Nephron (organoid): Measurements from ENCODE around the gene FBXO42.
"Not testable (repeated sequence)": the region's sequence is repeated elsewhere in the genome, so short reads cannot be mapped to it uniquely, and the experiment has no call there.

ENCODE experiments used
- H3K27ac Mint-ChIP-seq, 3 experiments: 2 replicates each; pipeline ENCODE4 v1.8.0; 2020; ENCODE audit warnings: mixed read lengths in 3 of 3, mild to moderate bottlenecking in 2 of 3, moderate library complexity in 1 of 3
- H3K27me3 Mint-ChIP-seq: 2 replicates; pipeline ENCODE4 v1.8.0; 2021; ENCODE audit warnings: low read depth, mild to moderate bottlenecking, moderate library complexity, mixed read lengths
- H3K36me3 Mint-ChIP-seq: 2 replicates; pipeline ENCODE4 v1.8.0; 2020; ENCODE audit warnings: low read depth, mixed read lengths
- H3K4me1 Mint-ChIP-seq: 2 replicates; pipeline ENCODE4 v1.8.0; 2020; ENCODE audit warnings: mixed read lengths
- H3K4me3 Mint-ChIP-seq, 3 experiments: 2 replicates each; pipeline ENCODE4 v1.8.0; 2020; ENCODE audit warnings: mild to moderate bottlenecking in 3 of 3, mixed read lengths in 3 of 3, moderate library complexity in 2 of 3
- H3K9me3 Mint-ChIP-seq: 2 replicates; pipeline ENCODE4 v1.8.0; 2020; ENCODE audit warnings: mixed read lengths
- TF ChIP-seq, protein P1 (sequence below), 3 experiments: fragments of 200-600 bp; sonication (generic); IDR thresholded peaks; one replicate each; pipeline ENCODE4 v1.5.0; 2021; ENCODE audit warnings: antibody characterized with exemption in 3 of 3; ENCODE audit not compliant: unreplicated experiment in 3 of 3

Gene FBXO42

DNA sequence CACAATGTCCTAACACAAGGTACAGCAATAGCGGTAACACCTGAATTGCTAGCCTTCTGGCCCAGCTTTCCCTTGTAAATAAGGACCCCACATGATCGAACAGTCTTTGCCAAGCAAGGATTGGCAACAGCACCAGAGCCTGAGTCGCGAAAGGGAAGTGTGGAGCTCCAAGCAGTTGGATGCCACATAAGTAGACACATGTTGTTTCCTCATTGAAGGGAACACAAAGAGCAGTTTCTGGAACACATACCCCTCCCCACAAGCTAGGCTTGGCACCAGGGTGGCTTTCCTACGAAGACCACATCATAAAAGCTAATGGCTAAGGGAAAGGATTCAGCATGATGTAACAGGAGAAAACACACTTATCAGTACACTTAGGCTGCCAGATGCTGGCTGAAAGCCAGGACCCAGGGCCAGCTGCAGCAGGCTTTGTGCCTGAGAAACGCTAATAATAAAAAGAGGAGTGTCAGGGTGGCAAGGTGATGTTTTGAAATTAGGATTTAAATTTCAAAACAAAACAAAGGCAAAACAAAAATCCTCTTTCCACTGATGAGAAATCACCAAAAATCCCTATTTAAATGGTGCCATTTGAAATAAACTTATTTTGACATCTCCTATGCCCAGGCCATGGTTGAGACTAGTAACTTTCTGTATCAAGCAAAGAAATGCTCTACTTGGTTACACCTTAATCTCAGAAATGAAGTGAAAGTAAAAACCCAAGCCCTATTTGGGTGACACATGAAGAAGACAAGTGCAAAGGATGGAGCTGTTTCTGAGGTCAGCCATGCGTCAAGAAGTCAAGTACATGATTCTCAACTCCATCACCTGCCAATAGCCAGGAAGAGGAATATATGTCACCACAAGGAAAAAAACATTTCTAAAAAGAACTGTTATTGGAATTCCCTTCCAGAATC is 103.4 kb downstream of the FBXO42 start:
- Mint-ChIP-seq H3K36me3 (peaks cover 33% of the 10 kb centered on the region), H3K27me3 (no peaks in the 10 kb centered on the region), H3K4me1 (peaks cover 41% of the 10 kb centered on the region), H3K27ac (peak overlapping the region in 2 of 3 experiments; percentile 45 to 68), H3K4me3 (peak overlapping the region in 1 of 3 experiments; percentile 34), H3K9me3 (no peaks in the 10 kb centered on the region)
- TF ChIP-seq, protein P1, sequence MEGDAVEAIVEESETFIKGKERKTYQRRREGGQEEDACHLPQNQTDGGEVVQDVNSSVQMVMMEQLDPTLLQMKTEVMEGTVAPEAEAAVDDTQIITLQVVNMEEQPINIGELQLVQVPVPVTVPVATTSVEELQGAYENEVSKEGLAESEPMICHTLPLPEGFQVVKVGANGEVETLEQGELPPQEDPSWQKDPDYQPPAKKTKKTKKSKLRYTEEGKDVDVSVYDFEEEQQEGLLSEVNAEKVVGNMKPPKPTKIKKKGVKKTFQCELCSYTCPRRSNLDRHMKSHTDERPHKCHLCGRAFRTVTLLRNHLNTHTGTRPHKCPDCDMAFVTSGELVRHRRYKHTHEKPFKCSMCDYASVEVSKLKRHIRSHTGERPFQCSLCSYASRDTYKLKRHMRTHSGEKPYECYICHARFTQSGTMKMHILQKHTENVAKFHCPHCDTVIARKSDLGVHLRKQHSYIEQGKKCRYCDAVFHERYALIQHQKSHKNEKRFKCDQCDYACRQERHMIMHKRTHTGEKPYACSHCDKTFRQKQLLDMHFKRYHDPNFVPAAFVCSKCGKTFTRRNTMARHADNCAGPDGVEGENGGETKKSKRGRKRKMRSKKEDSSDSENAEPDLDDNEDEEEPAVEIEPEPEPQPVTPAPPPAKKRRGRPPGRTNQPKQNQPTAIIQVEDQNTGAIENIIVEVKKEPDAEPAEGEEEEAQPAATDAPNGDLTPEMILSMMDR (IDR thresholded peaks at IDR 0.05; ENCODE audit: unreplicated experiment in 3 of 3) = no peak

DNA sequence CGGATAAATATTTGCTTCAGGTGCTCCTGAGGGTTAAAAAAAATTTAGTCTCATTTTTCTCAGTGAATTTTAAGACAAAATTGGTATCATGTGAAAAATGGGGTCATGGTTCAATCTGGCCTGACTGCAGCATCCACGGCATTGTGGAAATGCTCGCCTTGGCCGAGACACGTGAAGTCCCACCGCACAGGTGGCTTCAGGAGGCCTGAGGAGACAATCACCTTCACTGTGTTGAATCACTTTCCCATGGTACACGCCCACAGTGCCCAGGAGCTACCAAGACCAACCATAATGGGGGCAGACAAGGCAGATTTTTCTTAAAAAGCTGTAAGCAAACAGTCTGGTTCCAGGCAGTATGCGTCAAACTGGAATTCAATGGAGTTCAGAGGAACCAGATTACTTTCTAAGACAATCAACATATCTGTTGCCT is 104.3 kb downstream of the FBXO42 start:
- no peaks in the 10 kb centered on the region for H3K9me3 Mint-ChIP-seq
- no peak overlapping the region for H3K4me3 Mint-ChIP-seq
- H3K27me3 Mint-ChIP-seq = no peaks in the 10 kb centered on the region
- peaks cover 33% of the 10 kb centered on the region for H3K36me3 Mint-ChIP-seq
- TF ChIP-seq, protein P1 (IDR thresholded peaks at IDR 0.05; ENCODE audit: unreplicated experiment in 3 of 3) = no peak
- H3K4me1 Mint-ChIP-seq = peaks cover 41% of the 10 kb centered on the region
- peak overlapping the region; percentile 26 to 68 (median 65) for H3K27ac Mint-ChIP-seq

DNA sequence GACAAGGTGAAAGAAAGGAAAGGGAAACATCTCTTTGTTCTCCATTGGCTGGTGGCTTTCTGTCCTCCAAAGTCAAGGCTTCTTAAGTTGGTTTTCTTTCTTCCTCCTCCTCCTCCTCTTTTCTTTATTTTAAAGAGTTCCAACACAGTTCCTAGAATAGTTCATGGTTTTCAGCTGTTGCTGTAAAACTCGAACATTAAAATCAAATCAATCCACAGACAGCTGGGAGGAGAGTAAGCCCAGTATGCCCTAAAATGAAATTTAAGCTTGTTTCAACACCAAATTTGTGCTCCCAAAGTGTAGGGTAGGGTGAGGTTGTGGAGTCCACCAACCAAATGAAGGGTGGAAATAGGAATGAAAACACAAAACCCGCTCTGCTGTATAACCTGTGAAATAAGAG is 104.8 kb downstream of the FBXO42 start:
- Mint-ChIP-seq H3K9me3 (no peaks in the 10 kb centered on the region), H3K36me3 (peaks cover 28% of the 10 kb centered on the region), H3K4me1 (peaks cover 41% of the 10 kb centered on the region), H3K4me3 (peak overlapping the region in 1 of 3 experiments; percentile 34), H3K27me3 (no peaks in the 10 kb centered on the region), H3K27ac (peak overlapping the region; percentile 62 to 68 (median 65))
- TF ChIP-seq, protein P1 (IDR thresholded peaks at IDR 0.05; ENCODE audit: unreplicated experiment in 3 of 3) = no peak

DNA sequence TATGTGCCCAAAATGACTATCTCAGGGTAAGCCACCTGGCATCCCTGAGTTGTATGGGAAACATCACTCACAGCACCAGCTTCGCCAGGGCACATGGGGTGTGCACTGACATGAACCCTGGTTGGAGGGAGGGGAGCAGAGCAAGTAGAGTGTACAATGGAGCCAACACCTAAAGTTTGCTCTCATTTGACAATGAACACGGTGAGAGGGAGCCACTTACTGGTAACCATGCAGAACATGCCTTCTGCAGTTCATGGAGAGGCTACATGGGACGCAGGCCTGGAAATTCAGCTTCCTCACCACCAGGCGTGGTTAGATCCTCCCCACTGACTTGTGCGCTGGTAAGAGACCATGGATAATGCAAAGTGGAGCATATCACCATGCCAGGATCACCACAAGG is 105.3 kb downstream of the FBXO42 start:
- H3K27me3 Mint-ChIP-seq = no peaks in the 10 kb centered on the region
- H3K36me3 Mint-ChIP-seq = peaks cover 25% of the 10 kb centered on the region
- no peak overlapping the region for H3K4me3 Mint-ChIP-seq
- H3K4me1 Mint-ChIP-seq = peaks cover 41% of the 10 kb centered on the region
- TF ChIP-seq, protein P1 (IDR thresholded peaks at IDR 0.05; ENCODE audit: unreplicated experiment in 3 of 3) = no peak
- H3K27ac Mint-ChIP-seq = peak overlapping the region; percentile 62 to 68 (median 65)
- no peaks in the 10 kb centered on the region for H3K9me3 Mint-ChIP-seq

DNA sequence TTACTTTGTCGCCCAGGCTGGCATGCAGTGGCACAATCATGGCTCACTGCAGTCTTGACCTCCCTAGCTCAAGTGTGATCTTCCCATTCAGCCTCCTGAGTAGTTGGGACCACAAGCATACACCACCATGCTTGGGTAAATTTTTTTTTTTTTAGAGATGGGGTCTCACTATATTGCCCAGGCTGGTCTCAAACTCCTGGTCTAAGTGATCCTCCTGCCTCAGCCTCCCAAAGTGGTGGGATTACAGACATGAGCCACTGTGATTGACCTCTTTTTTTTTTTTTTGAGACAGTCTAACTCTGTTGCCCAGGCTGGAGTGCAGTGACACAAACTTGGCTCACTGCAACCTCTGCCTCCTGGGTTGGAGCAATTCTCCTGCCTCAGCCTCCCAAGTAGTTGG is 106.0 kb downstream of the FBXO42 start:
- H3K4me3 Mint-ChIP-seq, H3K27me3 Mint-ChIP-seq, H3K9me3 Mint-ChIP-seq, H3K27ac Mint-ChIP-seq: not testable (repeated sequence)
- Mint-ChIP-seq H3K4me1 (peaks cover 43% of the 10 kb centered on the region), H3K36me3 (peaks cover 19% of the 10 kb centered on the region)

DNA sequence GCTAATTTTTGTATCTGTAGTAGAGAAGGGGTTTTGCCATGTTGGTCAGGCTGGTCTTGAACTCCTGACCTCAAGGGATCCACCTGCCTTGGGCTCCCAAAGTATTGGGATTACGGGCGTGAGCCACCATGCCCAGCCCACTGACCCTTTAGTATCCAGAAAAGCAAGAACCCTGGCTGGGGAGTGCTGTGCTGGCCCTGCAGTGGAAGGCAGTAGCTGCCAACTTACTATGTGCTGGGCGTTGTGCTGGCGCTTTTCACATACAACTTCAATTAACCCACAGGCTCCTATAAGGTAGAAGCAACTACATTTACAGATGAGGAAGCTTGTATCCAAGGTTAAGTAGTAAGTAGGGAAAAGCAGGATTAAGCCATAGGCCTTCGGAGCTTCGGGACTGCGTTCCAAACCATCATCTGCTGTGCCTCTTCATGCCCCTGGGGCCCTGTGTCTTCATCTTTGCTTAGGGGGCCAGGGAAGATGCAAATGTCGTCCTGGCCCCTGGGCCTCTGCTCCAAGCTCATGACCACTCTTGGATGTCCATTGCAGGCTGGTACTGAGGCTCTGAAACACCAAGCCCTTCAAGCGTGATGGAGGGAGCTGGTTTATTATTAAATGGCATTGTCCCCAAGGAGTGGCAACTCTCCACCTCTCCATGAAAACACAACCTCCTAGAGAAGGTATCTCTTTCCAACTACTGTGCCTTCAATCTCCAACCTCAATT is 106.6 kb downstream of the FBXO42 start:
- peaks cover 46% of the 10 kb centered on the region for H3K4me1 Mint-ChIP-seq
- H3K27ac Mint-ChIP-seq = no peak overlapping the region
- H3K9me3 Mint-ChIP-seq = no peaks in the 10 kb centered on the region
- H3K4me3 Mint-ChIP-seq = no peak overlapping the region
- H3K27me3 Mint-ChIP-seq = peaks cover 5% of the 10 kb centered on the region
- TF ChIP-seq, protein P1 (IDR thresholded peaks at IDR 0.05; ENCODE audit: unreplicated experiment in 3 of 3) = no peak
- peaks cover 19% of the 10 kb centered on the region for H3K36me3 Mint-ChIP-seq
